Erythroblast (primary cell): Measurements from ENCODE around the gene CHN1.

Experiments used
- GATA1 ChIP-seq: IDR thresholded peaks from 2 replicates; pipeline ENCODE4 v1.6.1; 2011; ENCODE audit warnings: low read depth, mild to moderate bottlenecking, control low read depth, low read length, moderate library complexity
- POLR2A ChIP-seq: IDR thresholded peaks from 2 replicates; pipeline ENCODE4 v1.6.1; 2011; ENCODE audit warnings: mild to moderate bottlenecking, low read length

GRCh38 chr2:175015340-175015739 lies 10.2 kb upstream of the CHN1 start:
- TF ChIP-seq POLR2A (no peak), GATA1 (no peak)
